MG63 (cell line): ENCODE data around the gene TSPAN15. TPM values are rescaled to one million over a fixed set of nuclear protein-coding genes. Genes with fewer than 3 reads are reported as not detected.

Experiments
- DNase-seq: peaks from one replicate; pipeline ENCODE4 v3.0.0-alpha.2; 2020
- H3K27me3 ChIP-seq: fragments of 250-450 bp; sonication (Bioruptor Pico); 2 replicates; pipeline ENCODE4 v1.5.1; 2020; ENCODE audit warnings: mild to moderate bottlenecking, moderate library complexity
- H3K36me3 ChIP-seq: fragments of 250-450 bp; sonication (Bioruptor Pico); 2 replicates; pipeline ENCODE4 v1.5.1; 2020; ENCODE audit warnings: mild to moderate bottlenecking, moderate library complexity
- H3K4me3 ChIP-seq: fragments of 250-450 bp; sonication (Bioruptor Pico); 2 replicates; pipeline ENCODE4 v1.5.1; 2020; ENCODE audit warnings: mild to moderate bottlenecking, moderate library complexity
- H3K9me3 ChIP-seq: fragments of 250-450 bp; sonication (Bioruptor Pico); 2 replicates; pipeline ENCODE4 v1.5.1; 2020; ENCODE audit warnings: mild to moderate bottlenecking, moderate library complexity
- total RNA-seq: library from RNA; depleted of rRNA; stranded (reverse); fragments of >200 nt; shearing (Covaris generic); gene quantifications from 2 replicates; pipeline ENCODE4 v1.2.3, GENCODE V29; 2014; ENCODE audit warnings: low replicate concordance

The TSPAN15 gene
- total RNA-seq, 1 experiment from 2014 or later: 7.5 TPM

DNA sequence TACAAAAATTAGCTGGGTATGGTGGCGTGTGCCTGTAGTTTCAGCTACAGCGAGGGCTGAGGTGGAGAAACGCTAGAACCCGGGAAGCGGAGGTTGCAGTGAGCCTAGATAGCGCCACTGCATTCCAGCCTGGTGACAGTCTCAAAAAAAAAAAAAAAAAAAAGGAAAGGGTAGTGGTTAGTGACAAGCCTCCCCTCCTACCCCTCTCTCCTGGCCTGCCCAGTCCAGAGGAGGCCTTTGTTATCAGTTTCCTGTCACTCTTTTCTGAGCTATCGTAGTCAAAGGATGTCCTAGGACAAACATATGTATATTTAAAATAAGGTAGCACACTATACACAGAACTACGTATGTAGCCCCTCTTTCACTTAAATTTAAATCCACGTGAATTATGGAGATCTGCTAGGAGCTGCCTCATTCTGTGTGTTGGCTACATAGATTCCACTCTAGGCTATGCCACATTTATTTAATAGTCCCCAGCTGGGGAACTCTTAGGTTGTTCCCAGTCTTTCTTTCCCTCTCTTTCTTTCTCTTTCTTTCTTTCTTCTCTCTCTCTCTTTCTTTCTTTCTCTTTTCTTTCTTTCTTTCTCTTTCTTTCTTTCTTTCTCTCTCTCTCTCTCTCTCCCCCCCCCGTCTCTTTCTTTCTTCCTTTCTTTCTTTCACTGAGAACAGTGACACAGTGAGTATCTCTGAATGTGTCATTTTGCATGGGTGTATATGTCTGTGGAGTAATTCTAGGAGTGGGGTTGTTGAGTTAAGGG, 3.9 kb downstream of the TSPAN15 start:
- H3K4me3 ChIP-seq: no peak overlapping the region
- no peak for DNase-seq
- H3K27me3 ChIP-seq: no peaks in the 10 kb centered on the region
- H3K36me3 ChIP-seq: no peaks in the 10 kb centered on the region
- no peaks in the 10 kb centered on the region for H3K9me3 ChIP-seq

DNA sequence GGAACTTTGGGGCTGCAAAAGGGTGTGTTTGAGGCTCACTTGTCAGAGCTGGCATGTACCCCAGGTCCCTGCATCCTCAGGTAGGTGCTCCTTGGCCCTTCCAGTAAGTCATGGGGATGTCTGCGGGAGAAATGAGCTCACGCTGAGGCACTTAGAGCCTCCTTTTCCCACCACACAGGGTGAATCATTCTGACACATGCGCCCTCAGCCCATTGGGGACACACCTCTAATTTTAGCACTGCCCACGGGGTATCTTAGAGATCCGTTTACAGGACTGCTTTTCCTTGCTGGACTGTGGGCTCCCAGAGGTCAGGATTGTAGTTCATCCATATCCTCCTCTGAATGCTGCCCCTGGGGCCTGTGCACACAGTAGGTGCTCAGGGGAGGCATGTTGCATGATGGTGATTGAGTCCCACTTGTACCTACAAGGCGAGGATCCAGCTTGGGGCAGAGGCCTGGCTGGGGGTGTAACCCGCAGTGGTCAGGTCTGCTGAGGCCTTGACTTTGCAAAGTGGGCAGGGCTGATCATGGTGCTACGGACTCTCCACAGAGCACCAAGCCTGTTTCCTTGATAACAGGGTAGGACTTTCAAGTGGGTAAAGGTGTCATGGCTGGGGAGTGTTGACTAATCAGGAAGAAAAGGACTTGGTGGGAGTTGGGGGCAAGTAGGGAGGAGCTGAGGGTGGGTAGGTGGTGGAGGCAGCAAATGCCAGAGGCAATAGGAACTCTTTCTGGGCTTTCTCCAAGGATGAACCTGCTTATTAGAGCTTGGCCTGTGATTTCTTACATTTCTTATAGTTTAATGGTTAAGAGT, 5.8 kb downstream of the TSPAN15 start:
- H3K27me3 ChIP-seq: no peaks in the 10 kb centered on the region
- H3K9me3 ChIP-seq: no peaks in the 10 kb centered on the region
- no peak overlapping the region for H3K4me3 ChIP-seq
- no peak for DNase-seq
- no peaks in the 10 kb centered on the region for H3K36me3 ChIP-seq

DNA sequence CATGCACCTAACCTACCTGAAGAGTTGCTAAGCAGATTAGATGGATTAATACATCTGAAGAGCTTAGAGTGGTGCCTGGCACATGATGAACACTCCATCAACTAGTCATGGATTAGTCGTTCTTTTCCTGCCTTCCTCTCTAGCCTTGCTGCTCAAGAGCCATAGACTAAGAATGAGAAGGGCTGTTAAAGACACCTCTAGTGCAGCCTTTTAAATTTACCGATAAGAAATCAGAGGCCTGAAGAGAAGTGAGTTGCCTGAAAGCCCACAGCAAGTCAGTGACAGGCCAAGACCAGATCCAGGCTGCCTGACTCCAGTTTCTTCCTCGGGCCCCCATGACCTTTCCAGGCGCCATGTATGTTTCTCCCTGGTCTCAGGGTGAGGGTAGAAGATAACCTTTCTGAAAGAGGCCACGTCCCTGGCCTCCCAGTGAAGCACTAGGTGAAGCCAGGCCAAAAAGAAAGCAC, 6.5 kb downstream of the TSPAN15 start:
- no peaks in the 10 kb centered on the region for H3K9me3 ChIP-seq
- no peak for DNase-seq
- no peaks in the 10 kb centered on the region for H3K36me3 ChIP-seq
- no peak overlapping the region for H3K4me3 ChIP-seq
- no peaks in the 10 kb centered on the region for H3K27me3 ChIP-seq

DNA sequence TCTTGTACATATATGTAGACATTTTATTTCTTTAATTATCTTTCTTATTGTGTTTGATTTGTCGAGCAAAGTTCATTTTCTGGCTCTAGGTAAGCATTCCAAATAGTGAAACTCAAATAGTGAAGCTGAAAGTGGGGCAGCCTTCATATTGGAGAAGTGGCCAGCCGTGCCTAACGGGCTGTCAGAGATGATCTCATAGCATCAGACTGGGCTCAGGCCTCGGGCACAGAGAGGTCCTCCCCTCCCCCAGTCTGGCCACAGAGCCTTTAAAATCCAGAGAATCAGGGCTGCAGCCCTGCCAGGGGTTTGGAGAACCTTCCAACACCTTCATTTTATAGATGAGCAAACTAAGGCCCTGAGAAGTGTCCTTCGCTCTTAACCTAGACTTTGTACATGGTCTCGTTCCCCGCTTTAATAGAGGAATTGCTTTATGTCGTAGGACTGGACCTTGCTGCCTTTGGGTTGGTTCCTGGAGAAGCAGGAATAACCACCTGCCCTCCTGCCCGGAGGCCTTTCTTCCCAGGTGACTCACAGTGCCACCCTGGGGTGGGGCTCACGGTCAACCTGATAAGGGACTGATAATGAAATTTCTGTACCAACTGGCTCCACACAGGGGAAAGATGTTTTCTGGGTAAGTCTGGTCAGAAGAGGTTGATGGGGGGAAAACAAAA, 7.3 kb downstream of the TSPAN15 start:
- H3K4me3 ChIP-seq: no peak overlapping the region
- no peaks in the 10 kb centered on the region for H3K9me3 ChIP-seq
- H3K36me3 ChIP-seq: no peaks in the 10 kb centered on the region
- no peak for DNase-seq
- no peaks in the 10 kb centered on the region for H3K27me3 ChIP-seq

DNA sequence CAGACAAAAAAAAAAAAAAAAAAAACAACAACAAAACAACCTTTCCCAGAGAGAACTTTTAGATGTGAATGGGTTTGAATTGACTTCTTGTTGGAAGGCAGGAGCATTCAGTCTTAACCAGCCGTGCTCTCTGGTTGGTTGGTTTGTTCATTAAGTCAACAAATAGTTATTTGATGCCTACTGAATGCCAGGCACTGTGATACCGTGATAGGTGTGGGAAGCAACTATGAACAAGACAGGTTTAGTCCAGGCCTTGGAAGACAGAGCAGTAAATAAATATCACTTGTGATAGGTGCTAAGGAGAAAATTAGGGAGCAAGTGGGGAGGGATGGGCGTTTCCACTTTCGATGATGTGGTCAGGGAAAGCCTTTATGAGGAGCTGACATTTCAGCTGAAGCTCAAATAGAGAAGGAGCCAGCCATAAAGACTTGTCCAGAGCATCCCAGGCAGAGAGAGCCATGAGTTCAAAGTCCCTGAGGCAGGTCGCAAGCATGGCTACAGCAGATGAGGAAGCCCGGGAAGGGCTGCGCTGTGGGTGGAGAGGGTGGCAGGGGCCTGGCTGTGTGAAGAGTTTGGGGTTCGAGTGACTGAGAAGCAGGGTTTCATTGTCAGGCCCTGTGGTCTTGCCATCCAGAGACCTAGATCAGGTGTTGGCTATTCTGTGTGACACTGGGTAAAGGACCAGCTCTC, 8.0 kb downstream of the TSPAN15 start:
- H3K36me3 ChIP-seq: no peaks in the 10 kb centered on the region
- H3K27me3 ChIP-seq: no peaks in the 10 kb centered on the region
- H3K9me3 ChIP-seq: no peaks in the 10 kb centered on the region
- DNase-seq: no peak
- H3K4me3 ChIP-seq: no peak overlapping the region

DNA sequence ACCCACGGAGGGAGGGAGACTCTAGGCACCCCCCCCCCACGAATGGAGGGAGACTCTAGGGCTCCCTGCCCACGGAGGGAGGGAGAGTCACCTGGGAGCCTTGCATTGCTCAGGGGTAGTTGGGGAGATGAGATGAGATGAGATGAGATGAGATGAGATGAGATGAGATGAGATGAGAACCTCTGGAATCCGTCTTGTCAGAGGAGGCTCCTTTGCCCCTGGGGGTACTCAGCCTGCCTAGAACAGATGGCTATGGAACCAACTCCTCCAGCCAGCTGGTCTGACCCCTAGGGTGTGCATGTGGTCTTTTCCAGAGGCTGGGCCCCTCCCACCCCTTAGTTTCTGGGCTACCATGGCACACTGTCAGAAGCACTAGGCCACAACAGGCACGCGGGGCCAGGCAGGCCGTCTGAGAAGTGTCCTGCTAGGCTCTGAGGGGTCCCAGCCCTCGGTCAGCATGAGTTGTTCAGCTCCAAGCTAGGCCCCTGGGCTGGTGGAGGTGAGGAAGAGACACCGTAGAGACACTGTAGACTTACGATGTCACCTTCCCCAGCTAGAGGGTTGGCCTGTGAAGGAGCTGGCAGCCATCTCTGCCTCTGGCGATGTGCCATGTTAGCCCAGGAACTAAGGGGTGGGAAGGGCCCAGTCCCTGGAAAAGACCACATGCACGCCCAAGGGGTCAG, 8.8 kb downstream of the TSPAN15 start:
- DNase-seq: no peak
- no peak overlapping the region for H3K4me3 ChIP-seq

DNA sequence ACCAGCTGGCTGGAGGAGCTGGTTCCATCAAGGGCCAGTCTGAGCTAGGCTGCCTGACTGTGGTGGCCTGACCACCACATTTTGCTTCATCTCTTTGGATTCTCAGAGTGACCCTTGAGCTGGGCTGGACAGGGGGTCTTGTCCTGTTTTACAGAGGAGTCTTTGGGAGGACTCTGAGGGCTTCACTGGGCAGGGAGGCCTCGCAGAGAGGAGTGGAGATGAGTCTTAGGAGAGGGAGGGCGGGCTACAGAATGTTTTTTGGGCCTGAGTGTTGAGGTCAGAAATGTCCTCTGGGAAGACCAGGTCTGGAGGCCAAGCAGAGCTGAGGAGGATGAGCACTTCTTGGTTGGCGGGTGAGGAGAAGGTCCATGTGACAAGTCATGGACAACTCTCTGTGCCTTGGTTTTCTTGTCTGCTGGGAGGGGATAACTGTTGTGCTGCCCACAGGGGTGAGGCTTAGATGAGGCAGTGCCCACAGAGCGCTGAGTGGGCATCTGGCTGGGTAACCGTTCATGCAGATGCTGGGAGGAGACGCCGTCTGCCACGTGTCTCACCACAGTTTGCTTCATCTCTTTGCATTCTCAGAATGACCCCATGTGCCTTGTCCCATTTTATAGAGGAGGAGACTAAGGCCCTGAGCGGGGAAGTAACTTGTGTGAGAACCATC, 9.4 kb downstream of the TSPAN15 start:
- Histone ChIP-seq H3K9me3 (no peaks in the 10 kb centered on the region), H3K36me3 (no peaks in the 10 kb centered on the region), H3K27me3 (no peaks in the 10 kb centered on the region), H3K4me3 (no peak overlapping the region)
- DNase-seq: no peak

More for the DNA sequence above, 8.8 kb downstream of the TSPAN15 start:
- Histone ChIP-seq H3K36me3 (no peaks in the 10 kb centered on the region), H3K27me3 (no peaks in the 10 kb centered on the region), H3K9me3 (no peaks in the 10 kb centered on the region)

DNA sequence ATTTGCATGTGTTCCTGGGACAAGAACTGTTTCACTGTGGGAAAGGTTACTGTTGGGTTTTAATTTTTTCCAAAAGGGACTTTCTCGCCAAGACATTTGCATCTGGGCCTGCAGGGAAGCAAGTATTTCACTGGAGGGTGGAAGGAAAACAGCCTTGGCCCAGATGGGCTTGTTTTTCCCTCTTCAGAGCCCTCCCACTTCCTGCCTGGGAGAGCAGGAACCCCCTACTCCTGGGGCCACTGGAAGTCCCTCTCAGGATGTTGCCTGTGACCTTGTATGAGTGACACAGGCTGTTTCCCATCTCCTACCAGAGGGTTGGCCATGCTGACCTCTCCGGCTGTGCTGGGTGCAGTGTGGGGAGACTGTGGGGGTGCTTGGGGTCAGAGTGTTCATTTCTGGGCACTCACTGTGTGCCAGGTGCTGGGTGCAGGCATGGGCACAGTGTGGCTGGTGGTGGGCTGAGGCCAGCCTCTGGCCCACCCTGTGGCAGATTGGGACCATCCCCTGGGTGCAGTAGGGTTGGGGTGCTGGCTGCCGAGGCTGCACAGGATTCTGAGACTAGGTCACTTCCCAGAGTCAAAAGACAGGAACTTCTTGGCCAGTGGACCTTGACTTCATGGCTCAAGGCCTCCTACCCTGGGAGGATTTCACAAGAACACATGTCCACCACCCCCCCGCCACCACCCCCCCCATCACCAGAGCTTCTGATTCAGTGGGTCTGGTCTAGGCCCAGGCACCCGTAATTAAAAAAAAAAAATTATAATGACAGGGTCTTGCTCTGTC, 10.2 kb downstream of the TSPAN15 start:
- DNase-seq: no peak
- Histone ChIP-seq H3K9me3 (no peaks in the 10 kb centered on the region), H3K36me3 (no peaks in the 10 kb centered on the region), H3K4me3 (no peak overlapping the region), H3K27me3 (no peaks in the 10 kb centered on the region)

DNA sequence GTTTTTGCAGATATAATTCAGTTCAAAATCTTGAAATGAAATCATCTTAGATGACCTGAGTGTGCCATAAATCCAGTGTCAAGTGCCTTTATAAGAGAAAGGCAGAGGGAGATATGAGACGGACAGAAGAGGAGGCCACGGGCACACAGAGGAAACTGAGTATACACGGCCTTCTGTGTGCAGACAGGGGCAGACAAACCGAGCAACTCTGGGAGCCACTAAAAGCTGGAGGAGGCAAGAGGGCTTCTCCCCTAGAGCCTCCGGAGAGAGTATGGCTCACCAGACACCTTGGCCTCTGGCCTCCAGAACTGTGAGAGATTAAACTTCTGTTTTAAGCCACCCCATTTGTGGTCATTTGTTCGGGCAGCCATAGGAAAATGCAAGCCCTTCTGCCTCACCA, 12.6 kb downstream of the TSPAN15 start:
- no peak overlapping the region for H3K4me3 ChIP-seq
- H3K27me3 ChIP-seq: no peaks in the 10 kb centered on the region
- H3K36me3 ChIP-seq: no peaks in the 10 kb centered on the region
- no peak for DNase-seq
- no peaks in the 10 kb centered on the region for H3K9me3 ChIP-seq

DNA sequence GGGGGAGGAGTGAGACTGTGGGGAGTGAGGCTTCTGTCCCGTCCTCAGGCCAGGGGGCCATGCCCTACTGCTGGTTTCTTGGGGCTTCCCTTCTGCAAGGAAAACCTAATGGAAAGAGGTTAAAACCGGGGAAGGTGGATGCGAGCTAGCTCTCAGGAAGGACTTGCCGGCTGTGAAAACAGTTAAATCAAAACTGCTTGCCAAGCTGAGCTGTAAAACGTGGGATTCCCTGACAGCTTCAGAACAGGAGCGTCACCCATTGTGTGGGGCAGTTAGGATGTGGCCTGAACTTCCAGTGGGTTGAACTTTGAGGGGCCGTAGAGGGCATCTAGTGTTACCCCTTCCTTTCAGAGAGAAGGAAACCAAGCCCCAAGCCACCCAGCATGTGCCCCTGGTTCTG, 13.1 kb downstream of the TSPAN15 start:
- no peak for DNase-seq
- no peaks in the 10 kb centered on the region for H3K36me3 ChIP-seq
- no peaks in the 10 kb centered on the region for H3K9me3 ChIP-seq
- H3K27me3 ChIP-seq: no peaks in the 10 kb centered on the region
- H3K4me3 ChIP-seq: no peak overlapping the region

DNA sequence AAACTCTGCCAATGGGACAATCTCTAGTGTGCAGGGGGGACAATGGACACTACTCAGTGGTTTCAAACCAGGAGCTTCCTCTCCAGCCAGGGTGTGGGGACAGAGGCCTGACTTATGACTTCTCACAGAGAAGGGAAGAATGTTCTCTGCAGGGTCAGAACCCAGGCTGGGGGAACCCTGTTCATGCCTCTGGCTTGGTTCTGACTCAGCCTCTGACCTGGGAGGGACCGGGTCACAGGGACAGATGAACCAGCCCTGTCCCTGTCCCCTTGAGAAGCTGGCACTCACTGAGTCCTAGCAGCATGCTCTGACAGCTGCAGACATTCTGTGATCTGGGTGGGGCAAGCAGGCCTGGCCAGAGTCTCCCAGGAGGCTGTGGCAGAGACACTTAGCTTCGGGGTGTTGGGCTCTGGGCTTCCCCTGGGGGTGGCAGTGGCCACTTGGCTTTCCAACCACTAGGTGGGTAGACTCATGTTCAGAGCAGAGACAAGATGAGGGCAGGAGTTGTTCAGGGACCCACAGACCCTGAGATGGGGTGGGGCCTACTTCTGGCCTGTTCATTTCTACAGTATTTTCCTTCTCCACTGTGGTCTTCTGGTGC, 13.6 kb downstream of the TSPAN15 start:
- no peaks in the 10 kb centered on the region for H3K27me3 ChIP-seq
- H3K36me3 ChIP-seq: no peaks in the 10 kb centered on the region
- no peak overlapping the region for H3K4me3 ChIP-seq
- H3K9me3 ChIP-seq: no peaks in the 10 kb centered on the region
- no peak for DNase-seq

DNA sequence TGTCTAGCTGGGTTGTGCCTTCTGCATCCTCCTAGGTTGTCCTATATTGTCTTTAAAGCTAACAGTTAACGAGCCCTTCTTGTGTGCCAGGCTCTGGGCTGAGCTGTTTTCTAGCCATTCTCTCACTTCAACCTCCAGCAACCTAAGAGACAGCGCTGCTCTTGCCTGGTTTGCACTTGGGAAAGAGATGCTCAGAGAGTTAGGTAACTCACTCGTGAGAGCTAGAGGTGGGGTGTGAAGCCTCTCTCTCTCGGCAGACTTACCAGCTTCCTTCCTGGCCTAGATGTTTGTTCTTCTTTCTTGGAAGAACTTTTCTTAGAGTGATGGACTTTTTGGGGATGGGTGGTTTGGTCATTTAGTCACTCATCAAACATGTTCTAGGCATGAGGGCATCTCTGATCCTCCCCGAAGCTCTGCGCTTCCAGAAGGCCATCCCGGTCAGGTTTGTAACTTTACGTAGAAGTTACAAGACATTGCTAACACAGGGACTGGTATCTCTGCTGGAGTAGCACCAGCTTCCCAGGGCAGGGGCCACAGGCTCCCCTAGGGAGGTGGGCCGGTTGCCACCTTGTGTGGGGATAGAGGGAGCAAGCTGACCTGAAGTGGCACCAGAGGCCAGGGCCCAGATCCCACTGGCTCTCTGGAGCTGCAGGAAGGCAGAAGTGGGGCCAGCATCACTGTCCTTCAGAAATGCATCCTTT, 14.3 kb downstream of the TSPAN15 start:
- Histone ChIP-seq H3K27me3 (no peaks in the 10 kb centered on the region), H3K4me3 (no peak overlapping the region), H3K9me3 (no peaks in the 10 kb centered on the region), H3K36me3 (no peaks in the 10 kb centered on the region)
- no peak for DNase-seq

DNA sequence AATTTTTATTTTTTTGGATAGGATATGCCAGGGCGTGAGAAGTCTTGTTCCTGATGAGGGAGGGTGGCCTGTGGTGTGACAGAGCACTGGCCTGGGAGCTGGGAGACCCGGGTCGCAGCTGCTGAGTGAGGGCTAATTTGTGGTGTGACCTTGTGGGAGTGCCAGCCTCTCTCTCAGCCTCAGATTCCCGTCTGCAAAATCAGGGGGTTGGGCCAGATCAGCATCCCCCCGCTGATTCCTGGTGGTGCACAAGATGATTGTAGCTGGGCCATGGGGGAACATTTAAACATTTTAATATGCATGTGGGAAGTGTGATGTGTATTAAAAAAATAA, 14.9 kb downstream of the TSPAN15 start:
- no peaks in the 10 kb centered on the region for H3K9me3 ChIP-seq
- no peak overlapping the region for H3K4me3 ChIP-seq
- DNase-seq: no peak
- no peaks in the 10 kb centered on the region for H3K27me3 ChIP-seq
- H3K36me3 ChIP-seq: no peaks in the 10 kb centered on the region

DNA sequence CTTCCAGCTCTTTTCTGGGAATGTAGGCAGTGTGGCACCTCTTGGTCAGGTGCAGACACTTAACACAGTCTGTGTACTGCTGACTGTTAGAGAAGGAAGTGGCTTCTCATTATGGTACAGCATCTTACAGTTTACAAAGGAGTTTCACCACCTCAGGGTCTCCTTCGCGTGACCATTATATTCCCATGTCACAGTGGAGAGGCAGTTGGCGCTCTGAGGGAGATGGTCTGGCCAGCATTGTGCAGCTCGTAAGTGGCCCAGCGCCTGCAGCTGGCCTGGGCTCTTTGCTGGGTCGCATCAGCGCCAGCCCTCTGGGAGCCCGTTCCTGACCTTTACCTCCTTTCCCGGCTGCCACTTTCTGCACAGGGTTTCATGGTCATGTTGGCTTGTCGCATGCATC, 15.4 kb downstream of the TSPAN15 start:
- no peak for DNase-seq
- H3K9me3 ChIP-seq: no peaks in the 10 kb centered on the region
- no peak overlapping the region for H3K4me3 ChIP-seq
- no peaks in the 10 kb centered on the region for H3K27me3 ChIP-seq
- no peaks in the 10 kb centered on the region for H3K36me3 ChIP-seq
